Mesothelial cell of epicardium (in vitro differentiated cells): ENCODE measurements around the gene HCN2. TPM values are rescaled to one million over a fixed set of nuclear protein-coding genes. Genes with fewer than 3 reads are reported as not detected.

ENCODE experiments used
- DNase-seq, 2 experiments: peaks; one replicate each; pipeline ENCODE4 v3.0.0; 2021; ENCODE audit warnings: low spot score in 2 of 2; ENCODE audit not compliant: unreplicated experiment in 2 of 2
- H3K27ac Mint-ChIP-seq: 2 replicates; pipeline ENCODE4 v1.8.0; 2021; ENCODE audit warnings: mixed read lengths
- H3K27me3 Mint-ChIP-seq: 2 replicates; pipeline ENCODE4 v1.8.0; 2021; ENCODE audit warnings: low read depth, mixed read lengths
- H3K36me3 Mint-ChIP-seq: 2 replicates; pipeline ENCODE4 v1.8.0; 2021; ENCODE audit warnings: mixed read lengths
- H3K4me1 Mint-ChIP-seq: 2 replicates; pipeline ENCODE4 v1.8.0; 2021; ENCODE audit warnings: mixed read lengths
- H3K4me3 Mint-ChIP-seq: 2 replicates; pipeline ENCODE4 v1.8.0; 2021; ENCODE audit warnings: mild to moderate bottlenecking, moderate library complexity, mixed read lengths
- H3K9me3 Mint-ChIP-seq: 2 replicates; pipeline ENCODE4 v1.8.0; 2021; ENCODE audit warnings: mixed read lengths
- total RNA-seq: library from RNA; stranded (reverse); gene quantifications from 3 replicates; pipeline ENCODE4 v1.2.1, GENCODE V29; 2021
- TF ChIP-seq, protein P1 (sequence below): fragments of 200-600 bp; sonication (generic); IDR thresholded peaks from one replicate; pipeline ENCODE4 v1.5.0; 2021; ENCODE audit warnings: antibody characterized with exemption; ENCODE audit not compliant: unreplicated experiment

HCN2 gene
- total RNA-seq, 1 donor from 2014 or later, result 1.5 TPM

DNA sequence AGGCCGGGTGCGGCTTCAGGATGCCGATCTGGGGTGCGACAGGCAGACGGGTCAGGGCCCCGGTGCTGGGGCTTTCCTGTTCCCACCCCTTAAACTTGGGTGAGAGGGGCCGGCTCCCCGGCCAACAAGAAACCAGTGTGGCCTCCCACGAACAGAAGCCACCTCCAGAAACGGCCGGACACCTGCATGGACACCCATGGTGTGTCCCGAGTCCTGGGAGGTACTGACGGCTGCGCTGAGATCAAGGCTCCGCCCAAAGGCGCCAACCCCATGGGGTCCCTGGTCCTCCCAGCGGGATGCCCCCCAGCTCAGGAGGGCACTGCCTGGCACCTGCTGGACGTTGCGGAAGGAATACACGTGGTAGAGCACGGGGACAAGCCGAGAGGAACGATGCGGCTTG lies 32.1 kb downstream of the HCN2 start:
- H3K4me1 Mint-ChIP-seq, result no peaks in the 10 kb centered on the region
- H3K27me3 Mint-ChIP-seq, result no peaks in the 10 kb centered on the region
- no peak overlapping the region for H3K27ac Mint-ChIP-seq
- peaks cover 16% of the 10 kb centered on the region for H3K36me3 Mint-ChIP-seq
- no peak overlapping the region for H3K4me3 Mint-ChIP-seq
- no peak for DNase-seq
- H3K9me3 Mint-ChIP-seq, result no peaks in the 10 kb centered on the region
- TF ChIP-seq, protein P1, sequence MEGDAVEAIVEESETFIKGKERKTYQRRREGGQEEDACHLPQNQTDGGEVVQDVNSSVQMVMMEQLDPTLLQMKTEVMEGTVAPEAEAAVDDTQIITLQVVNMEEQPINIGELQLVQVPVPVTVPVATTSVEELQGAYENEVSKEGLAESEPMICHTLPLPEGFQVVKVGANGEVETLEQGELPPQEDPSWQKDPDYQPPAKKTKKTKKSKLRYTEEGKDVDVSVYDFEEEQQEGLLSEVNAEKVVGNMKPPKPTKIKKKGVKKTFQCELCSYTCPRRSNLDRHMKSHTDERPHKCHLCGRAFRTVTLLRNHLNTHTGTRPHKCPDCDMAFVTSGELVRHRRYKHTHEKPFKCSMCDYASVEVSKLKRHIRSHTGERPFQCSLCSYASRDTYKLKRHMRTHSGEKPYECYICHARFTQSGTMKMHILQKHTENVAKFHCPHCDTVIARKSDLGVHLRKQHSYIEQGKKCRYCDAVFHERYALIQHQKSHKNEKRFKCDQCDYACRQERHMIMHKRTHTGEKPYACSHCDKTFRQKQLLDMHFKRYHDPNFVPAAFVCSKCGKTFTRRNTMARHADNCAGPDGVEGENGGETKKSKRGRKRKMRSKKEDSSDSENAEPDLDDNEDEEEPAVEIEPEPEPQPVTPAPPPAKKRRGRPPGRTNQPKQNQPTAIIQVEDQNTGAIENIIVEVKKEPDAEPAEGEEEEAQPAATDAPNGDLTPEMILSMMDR, result no peak

DNA sequence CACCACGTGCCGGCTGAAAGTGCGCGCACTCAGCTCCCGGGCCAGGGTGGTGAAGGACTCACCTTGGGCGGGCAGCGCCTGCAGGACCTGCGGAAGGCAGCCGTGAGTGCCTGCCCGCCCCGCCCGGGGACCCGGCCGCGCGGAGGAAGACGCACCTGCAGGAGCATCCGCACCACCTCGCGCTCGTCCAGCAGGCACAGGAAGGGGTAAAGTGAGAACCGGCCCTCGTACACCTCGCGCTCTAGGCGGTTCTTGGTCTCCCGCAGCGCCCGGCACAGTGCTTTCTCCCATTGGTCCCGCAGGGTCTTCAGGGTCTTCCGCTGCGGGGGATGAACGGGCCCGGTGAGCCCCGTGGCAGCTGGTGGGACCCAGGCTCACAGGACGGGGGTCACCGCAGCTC lies 33.0 kb downstream of the HCN2 start:
- DNase-seq, result no peak
- Mint-ChIP-seq H3K9me3 (no peaks in the 10 kb centered on the region), H3K36me3 (peaks cover 15% of the 10 kb centered on the region), H3K27ac (no peak overlapping the region), H3K4me1 (no peaks in the 10 kb centered on the region), H3K4me3 (no peak overlapping the region), H3K27me3 (no peaks in the 10 kb centered on the region)
- TF ChIP-seq, protein P1, result no peak

DNA sequence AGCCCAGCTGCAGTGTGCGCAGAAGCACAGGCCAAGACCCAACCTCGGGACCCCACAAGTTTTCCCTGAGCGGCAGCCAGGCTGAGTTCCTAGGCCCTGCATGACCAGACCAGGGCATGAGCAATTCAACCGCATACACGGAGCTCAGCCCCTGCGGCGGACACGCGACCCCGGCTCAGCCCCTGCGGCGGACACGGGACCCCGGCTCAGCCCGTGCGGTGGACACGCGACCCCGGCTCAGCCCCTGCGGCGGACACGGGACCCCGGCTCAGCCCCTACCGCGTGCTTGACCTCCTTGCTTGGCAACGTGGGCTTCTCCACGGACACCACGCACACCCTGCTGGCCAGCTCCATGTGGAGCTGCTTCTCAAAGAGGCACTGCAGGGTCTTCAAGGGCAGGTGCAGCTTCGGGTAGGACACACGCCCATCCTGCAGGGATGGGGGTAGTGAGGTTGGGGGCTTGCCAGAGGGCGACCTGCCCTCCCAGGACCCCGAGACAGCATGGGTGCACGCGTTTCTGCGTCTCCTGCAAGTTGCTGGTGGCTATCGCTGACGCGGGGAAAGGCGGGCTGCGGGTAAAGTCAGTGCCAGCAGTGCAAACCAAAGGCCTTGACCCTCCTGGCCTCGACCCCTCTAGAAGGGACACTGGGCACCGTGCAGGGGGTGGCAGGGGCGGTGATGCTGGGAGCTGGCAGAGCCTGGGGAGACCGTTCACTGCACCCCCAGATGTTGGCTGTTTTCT lies 33.7 kb downstream of the HCN2 start:
- Mint-ChIP-seq H3K4me3 (no peak overlapping the region), H3K9me3 (no peaks in the 10 kb centered on the region), H3K27me3 (no peaks in the 10 kb centered on the region), H3K27ac (no peak overlapping the region), H3K4me1 (no peaks in the 10 kb centered on the region), H3K36me3 (peaks cover 17% of the 10 kb centered on the region)
- TF ChIP-seq, protein P1, result no peak
- no peak for DNase-seq

DNA sequence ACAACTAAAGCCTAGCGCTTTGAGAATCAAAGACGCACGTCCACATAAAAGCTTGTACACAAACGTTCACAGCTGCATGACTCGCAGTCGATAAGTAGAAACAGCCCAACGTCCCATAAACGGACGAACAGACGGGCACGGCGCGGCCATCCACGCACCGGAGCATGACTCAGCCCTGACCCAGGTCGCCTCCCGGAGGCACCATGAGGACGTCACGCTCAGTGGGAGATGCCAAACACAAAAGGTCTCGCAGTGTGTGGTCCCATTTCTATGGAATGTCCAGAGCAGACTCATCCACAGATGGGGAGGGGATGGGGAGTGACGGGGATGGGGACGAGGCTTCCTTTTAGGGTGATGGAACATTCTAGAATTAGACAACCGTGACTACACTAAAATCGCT lies 34.3 kb downstream of the HCN2 start:
- Mint-ChIP-seq H3K36me3 (peaks cover 15% of the 10 kb centered on the region), H3K9me3 (no peaks in the 10 kb centered on the region), H3K4me1 (no peaks in the 10 kb centered on the region), H3K27me3 (no peaks in the 10 kb centered on the region), H3K4me3 (no peak overlapping the region), H3K27ac (no peak overlapping the region)
- DNase-seq, result no peak
- TF ChIP-seq, protein P1, result no peak

DNA sequence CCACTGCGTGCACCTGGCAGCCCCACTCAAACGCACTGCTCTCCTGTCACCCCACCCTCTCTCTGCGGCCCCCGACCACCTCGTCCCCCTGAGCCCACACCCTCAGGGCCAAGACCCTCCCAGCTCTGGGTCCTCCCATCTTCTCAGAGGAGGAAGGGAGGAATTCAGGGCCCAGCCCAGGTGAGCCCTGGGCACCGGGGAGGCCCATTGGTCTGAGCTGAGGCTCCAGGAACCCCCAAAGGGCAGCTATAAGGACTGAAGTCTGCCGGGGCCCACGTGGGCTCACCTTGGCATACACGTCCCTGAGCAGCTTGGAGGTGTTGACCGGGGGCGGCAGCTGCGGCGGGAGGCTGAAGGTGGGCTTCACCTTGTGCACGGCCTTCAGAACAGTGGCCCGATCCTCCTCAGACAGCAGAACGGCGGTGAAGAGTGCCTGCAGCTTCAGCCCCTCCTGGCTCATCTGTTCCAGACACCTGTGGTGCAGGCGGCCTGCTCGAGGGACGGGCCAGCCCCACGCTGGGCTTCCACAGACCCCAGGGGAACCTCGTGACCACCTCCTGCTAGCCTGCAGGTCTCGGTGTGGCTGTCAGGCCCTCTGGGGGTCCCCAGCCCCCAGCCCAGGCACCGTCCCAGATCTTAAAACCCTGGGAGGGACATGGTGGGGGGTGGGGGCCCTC lies 34.9 kb downstream of the HCN2 start:
- Mint-ChIP-seq H3K27me3 (no peaks in the 10 kb centered on the region), H3K9me3 (no peaks in the 10 kb centered on the region), H3K27ac (no peak overlapping the region), H3K4me1 (no peaks in the 10 kb centered on the region), H3K36me3 (peaks cover 15% of the 10 kb centered on the region), H3K4me3 (no peak overlapping the region)
- no peak for DNase-seq
- TF ChIP-seq, protein P1, result no peak
